ENCODE data around the gene HS3ST3B1.
A peak's percentile ranks its signal among the peaks of the same experiment; 100 is the strongest.

The HS3ST3B1 gene
- total RNA-seq = 0.41 to 221 (median 4.7) reads per million in 17 experiments

DNA sequence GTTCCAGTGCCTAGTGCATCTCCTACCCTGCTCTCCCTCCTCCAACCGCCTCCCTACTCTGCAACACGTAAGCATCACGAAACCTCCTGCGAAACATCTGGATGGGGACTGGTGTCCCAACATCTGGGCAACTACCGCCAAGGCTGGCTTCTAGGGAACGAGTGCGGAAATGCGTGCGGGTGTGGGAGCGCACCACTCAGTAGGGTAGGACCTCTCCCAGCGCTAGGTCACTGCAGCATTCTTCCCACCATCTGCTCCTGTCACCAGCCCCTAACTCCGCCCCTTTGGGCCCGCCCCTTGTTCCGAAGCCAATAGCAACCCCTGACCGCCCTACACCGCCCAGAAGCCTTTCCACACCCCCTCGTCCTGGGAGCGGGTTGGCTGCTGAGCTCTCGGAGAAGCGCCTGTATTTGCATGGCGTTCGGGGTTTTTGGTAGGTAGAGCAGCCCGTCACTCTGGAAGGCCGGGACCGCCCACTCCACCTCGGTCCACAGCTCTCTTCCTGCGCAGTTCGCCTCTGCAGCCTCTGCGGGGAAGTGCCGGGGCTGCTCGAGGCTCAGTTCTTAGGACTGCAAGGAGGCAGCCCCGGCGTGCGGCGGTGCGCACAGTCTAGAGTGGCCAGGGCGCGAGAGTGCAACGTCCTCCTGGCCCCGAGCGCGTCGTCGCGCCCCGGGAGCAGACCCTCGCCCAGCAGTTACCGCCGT, at the start of gene HS3ST3B1:
Gene HS3ST3B1 (plus strand): TSS at position 507 of the 704 bp plus-strand sequence. CDS start 438 bp downstream, outside the sequence.
- peak; percentile 97 to 99 (median 99) for DNase-seq

DNA sequence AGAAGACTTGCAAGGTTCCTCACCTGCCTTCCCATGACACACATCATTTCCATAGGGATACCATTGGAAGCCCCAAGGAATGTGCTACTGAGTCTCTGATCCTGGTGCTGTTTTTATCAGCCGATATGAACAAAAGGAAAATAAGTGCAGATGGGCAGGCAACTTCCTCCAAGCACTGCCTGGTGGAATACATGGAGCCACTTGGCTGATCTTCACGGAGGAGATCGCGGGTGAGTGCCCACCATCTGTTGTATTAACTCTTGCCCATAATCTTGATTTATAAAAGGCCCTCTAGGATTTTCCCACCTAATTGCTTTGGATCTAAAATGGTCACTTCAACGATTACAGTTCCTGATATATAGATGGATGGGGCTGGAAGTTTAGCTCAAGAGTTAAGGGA, 39.5 kb upstream of the HS3ST3B1 start:
- no peak for DNase-seq

DNA sequence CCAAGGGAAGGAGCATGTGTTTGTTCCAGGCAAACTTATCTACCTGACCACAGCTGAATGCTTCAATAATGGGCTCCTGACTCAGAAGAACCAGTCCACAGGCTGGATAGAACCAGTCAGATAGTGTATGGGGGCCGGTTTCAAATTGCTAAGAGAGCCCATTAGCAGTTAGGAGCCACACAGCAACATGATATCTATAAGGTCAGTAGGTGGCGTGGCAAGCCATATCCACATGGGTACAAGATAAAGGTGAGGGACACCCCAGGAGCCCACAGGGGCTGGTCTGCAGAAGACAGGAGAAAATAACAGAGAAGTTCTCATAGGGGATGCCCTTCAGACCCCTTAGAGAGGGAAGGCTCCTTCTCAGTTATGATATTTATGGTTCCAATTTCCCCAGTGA, 32.6 kb upstream of the HS3ST3B1 start:
- peak in 1 of 4 experiments; percentile 6 for DNase-seq

DNA sequence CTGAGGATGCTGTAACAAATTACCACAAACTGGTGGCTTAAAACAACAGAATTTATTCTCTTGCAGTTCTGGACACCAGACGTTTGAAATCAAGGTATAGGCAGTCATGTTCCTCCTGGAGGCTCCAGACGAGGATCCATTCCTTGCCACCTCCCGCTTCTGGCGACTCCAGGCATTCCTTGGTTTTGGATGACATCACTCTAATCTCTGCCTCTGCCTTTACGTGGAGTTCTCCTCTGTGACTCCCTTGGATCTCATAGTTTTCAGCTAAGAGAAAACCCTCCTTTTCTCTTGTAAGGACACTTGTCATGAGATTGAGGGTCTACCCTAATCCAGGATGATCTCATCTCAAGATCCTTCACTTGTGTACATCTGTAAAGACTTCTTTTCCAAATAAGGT, 31.4 kb upstream of the HS3ST3B1 start:
- DNase-seq = no peak

DNA sequence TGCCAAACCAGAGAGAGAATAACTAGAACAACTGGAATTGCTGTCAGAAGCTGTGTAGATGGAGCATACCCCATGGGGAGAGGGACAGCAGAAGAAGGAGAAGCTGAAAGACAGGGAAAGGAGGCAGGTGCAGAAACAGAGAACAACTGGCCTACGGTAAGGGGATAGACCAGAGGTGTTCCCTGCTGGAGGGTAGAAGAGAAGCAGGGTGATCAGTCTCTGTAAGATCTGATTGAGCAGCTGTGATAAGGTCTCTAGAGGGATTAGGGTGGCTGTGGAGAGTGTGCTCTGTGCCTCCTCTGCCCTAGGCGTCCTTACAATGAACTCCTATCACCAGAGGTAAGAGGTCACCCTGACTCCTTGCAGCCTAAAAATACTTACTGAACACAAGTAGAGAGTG, 30.4 kb upstream of the HS3ST3B1 start:
- DNase-seq = no peak

DNA sequence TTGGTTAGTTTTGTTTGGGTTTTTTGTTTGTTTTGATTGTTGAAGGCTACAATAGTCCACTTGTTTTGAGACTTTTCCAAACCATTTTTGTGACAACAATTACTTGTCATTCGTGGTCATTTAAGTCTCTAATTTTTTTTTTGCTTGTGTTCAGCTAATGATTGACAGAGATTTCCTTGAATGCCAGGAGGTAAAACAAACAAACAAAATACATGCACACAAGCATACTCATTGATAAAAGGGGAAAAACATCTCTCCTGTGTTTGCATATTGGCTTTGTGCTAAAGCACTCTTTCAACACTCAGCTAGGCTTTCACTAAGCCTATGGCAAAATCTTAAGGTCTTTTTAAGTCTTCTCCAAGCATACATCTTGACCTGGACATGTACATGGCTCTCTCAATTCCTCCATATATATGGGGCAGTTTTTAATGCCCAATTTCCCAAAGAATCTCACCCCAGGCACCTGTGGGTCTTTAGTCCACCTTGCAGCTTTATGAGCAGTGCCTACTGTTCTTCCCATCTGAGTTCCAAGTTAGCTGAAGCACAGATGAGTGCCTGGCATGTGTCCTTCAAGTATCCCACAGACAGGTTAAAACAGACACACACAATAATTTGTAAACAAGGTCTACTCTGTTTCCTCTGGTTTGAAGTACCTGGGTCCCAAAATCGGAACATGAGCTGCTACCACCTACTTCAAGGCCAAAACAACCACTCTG, 24.2 kb upstream of the HS3ST3B1 start:
- no peak for DNase-seq

DNA sequence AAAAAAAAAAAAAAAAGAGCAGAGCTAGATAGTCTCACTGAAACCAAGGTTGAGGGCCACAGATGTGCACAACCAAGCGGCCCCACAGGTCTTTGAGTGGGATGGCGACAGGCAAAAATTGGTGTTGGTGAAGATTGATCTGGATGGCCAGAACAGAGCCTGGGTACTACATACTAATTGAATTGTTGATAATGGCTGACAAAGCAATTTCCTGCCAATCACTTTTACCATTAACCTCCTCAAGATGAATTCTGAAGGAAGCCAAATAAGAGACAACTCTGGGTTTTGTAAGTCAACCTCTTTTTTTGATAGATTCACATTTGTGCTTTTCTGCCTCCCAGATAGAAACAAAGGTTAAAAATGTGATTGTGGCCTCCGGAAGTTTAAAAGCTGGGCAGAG, 19.4 kb upstream of the HS3ST3B1 start:
- DNase-seq = no peak

DNA sequence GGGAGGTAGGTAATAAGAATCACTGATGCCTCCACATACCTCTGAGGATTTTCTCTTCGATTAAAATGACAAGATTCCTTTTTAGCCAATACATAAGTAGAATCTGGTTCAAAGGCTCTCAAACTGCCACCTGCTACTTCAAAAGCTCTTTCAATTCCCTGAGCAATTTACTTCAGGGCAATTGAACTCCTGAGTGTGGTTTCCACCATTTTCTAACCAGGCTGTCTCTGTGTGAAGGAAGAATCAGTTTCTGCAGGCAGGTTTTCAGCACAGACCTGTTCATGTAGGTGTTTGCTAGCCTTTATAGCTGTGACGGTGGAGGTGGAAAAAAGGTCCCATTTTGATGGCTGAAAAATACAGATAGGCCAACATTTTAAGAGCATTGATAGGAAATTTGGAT, 18.2 kb upstream of the HS3ST3B1 start:
- no peak for DNase-seq

DNA sequence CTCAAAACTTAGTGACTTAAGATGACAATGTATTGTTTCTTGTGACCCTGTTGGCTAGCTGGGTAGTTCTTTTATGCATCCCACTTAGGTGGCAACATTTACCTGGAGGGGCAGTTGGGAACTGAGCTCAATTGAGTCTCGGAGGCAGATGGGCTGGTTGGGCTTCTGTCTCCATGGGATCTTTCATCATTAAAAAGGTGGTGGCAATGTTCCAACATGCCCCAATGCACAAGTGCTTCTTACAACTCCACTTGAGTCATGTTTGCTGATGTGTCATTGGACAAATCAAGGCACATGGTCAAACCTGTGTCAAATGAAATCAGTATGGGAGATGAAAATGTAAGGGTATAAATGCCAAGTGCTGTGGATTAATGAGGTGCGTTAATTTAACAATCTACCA, 11.7 kb upstream of the HS3ST3B1 start:
- DNase-seq = no peak

DNA sequence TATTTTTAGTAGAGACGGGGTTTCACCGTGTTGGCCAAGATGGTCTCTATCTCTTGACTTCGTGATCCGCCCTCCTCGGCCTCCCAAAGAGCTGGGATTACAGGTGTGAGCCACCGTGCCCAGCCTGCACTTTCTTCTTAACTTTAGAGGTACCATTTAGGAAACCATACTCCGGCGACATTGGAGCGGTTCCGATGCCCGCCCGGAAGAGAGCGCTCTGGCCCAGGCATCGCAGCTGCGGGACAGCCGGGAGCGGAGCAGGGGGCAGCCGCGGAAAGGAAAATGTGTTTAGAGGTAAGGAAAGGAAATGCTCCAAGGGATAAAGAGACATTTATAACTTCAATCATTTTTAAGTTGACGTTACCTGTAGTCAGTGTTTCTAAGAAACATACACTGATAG, 6.0 kb upstream of the HS3ST3B1 start:
- DNase-seq = peak in 2 of 4 experiments; percentile 27 to 40

DNA sequence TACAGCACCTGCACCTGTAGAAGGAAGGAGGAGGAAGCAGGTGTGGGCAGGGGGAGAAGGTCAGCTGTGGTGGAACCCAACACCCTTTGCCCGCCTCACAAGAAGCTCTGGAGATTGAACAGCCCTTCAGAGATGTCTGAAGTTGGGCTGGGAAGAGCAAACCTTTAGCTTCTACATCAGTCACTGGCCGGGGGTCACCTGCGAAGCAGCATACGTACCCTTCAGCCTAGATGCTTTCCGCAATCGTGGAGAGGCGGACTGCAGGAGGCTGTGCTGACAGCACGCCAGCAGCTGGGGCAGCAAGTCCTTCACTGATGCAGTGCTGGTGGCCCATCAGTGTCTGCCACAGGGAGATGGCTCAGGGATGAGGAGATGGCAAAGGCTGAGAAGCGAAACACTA, 5.2 kb upstream of the HS3ST3B1 start:
- no peak for DNase-seq

DNA sequence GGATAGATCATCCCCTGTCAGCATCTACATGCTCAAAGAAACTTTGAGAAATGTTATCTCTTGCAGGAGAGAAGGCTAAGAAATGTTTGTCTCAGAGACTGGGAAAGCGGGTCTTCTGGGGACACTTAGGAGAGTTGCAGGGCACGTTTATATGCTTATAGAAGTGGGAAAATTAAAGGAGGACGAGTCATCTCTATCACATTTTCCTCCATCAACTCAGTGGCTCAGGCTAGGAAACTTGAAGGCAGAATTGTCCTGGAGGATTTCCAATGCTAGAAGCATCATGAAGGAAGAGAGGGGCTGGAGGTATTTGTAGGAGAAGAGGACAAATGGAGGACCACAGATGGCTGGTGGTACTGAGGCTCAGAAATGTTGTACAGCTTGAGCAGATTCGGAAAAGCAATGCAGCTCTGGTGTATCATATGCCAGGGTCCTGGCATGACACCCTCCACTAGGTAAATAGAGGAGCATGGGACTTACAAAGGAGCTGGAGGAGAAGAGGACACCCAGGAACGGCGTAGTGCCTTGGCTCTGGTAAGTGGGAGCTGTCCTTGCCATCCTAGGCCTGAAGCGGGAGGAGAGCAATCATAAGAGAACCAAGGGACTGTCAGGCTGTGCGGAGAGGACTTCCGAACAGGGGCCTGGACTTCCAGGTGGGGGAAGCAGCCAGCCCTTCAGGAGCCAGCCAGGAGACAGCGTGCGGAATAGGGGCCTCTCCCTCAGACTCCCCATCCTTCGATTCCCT, 4.5 kb upstream of the HS3ST3B1 start:
- DNase-seq = no peak

DNA sequence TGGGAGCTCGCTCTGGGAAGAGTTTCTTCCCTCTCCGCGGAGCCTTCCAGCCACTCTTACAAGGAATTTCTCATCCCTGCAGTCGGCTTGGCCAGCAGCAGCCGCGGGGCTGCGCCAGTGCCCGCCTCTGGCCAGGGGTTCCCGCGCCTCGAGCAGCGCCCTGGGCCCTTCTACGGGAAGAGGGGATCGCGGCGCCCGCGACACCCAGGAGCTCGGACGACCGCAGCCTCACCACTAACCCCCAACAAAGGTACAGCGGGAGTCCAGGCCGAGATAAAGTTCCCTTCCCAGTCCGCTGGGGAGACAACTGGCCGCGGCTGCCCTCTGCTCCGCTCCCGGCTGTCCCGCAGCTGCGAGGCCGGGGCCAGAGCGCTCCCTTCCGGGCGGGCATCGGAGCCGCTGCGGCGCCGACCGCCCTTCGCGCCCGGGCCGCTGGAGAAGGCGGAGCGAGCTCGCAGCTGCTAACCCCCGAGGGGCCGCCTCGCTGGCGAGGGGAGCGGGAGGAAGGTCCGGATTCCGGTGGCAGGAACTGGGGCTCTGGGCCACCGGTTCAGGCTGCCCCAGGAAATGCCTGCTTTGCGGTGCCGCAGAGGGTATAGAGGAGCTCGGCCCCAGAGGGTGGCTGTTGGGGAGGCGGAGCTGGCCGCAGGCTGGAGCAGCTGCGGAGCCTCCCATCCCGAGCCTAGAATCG, 3.6 kb upstream of the HS3ST3B1 start:
- peak; percentile 36 to 83 (median 58) for DNase-seq

DNA sequence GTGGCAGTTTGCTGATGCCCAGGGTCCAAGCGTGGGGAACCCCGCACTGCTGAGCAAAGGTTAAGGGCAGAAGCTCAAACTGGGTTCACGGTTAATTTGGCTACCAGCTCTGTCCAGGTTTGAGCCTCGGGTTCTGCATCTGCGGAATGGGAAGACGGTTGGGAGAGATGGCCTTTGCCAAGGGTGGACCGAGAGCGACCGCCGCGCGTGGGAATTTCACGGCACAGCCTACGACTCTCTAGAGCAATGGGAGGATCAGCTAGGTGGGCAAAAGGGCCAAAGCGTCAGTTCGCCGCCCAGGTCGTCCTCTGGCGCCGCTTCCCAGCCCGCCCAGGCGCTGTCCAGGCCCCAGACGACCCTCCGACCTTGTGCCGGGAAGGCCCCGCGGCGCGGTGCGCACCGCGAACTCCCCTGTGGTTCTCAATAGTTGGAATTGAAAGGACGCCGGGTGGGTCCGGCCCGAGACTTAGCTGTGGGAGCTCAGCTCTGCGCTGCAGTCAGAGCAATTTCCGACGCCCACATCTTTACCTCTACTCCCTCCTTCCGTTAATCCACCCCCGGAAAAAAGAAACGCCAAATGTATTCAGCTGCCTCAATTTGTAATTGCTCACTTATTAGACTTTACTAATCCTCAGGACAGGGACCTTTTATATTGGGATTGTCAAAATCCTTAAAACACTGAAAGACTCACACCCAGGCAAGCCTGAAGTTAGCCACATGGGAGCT, 2.5 kb upstream of the HS3ST3B1 start:
- DNase-seq = no peak

DNA sequence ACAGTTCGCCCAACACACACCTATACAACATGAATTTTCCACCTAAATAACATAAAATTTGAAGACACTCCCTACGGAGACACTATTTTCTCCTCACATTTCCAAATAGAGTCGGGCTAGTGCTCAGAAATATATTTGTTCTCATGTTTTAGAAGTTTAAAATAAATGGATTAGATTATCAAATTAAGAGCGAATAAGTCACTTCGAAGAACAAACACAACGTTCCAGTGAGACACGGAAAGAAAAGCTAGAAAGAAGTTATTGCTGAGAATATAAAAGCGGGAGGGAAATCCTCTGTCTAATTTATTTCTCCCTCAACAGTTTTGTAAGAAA, 2.0 kb upstream of the HS3ST3B1 start:
- no peak for DNase-seq

DNA sequence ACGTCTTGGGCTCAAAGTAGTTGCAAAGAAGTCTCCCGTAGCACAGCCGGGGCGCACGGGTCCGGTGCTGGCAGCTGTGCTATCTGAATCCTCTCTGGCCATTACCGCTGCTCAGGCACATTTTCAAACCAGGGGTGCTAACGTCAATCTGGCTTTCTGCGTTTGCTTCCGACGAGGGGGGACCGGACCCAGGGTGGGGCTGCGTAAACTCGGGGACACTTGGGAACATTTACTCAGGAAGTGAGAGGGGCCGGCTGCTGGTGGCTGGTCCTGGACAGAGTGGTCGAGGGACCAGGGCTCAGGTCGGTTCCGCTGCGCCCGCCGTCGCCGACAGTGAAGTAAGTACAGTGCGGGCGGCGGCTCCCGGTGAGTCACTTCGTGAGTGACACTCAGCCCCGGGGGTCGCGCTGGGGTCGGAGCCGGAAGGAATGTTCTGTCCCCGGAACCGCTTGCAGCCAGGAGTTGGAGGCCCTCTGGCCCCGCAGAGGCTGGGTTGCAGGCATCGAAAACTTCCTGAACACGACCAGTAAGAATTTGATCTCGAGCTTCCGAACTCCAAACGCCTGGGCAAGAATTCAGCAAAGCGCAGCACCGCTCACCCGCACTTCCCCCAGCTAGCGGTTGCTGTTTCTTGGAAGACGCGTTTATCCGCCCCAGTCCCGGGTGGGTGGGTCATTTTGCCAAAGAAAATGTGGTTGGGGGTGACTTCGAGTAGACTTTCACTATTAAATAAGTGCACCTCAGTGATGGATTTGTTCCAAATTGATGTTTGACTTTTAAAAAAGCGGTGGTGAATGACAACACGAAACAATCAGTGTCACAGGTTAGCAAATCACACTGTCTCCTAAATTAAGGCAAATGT, 1.4 kb upstream of the HS3ST3B1 start:
- peak in 3 of 4 experiments; percentile 27 to 53 (median 38) for DNase-seq

DNA sequence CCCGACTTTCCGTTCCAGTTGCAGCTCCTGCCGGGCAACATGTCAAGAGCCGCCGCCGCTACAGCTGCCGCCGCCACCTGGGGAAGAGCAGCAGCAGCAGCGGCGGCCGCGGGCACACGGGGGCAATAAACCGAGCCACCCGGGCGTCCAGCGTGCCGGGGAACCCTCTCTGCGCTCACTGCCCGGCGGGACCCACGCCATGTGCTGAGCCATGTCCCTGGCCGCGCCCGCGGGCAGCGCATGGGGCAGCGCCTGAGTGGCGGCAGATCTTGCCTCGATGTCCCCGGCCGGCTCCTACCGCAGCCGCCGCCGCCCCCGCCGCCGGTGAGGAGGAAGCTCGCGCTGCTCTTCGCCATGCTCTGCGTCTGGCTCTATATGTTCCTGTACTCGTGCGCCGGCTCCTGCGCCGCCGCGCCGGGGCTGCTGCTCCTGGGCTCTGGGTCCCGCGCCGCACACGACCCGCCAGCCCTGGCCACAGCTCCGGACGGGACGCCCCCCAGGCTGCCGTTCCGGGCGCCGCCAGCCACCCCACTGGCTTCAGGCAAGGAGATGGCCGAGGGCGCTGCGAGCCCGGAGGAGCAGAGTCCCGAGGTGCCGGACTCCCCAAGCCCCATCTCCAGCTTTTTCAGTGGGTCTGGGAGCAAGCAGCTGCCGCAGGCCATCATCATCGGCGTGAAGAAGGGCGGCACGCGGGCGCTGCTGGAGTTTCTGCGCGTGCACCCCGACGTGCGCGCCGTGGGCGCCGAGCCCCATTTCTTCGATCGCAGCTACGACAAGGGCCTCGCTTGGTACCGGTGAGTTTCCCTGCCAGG, 604 bp downstream of the HS3ST3B1 start:
- peak; percentile 15 to 73 (median 38) for DNase-seq

DNA sequence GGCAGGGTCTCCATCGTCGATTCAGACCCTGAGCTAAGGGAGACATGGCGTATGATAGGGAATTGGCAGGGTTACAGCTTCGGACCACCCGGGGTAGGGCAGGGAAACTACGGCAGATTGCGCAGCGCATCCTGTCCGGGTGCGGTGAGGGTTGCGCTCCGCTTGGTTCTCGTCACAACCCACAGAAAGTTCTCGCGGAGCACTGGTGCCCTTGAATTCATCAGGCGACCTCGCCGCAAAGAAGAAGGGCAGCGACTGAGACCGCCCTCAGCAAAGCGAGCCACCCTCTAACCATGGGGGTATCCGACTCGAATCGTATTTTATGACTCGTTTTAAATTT, 1.2 kb downstream of the HS3ST3B1 start:
- peak; percentile 31 to 62 (median 49) for DNase-seq

DNA sequence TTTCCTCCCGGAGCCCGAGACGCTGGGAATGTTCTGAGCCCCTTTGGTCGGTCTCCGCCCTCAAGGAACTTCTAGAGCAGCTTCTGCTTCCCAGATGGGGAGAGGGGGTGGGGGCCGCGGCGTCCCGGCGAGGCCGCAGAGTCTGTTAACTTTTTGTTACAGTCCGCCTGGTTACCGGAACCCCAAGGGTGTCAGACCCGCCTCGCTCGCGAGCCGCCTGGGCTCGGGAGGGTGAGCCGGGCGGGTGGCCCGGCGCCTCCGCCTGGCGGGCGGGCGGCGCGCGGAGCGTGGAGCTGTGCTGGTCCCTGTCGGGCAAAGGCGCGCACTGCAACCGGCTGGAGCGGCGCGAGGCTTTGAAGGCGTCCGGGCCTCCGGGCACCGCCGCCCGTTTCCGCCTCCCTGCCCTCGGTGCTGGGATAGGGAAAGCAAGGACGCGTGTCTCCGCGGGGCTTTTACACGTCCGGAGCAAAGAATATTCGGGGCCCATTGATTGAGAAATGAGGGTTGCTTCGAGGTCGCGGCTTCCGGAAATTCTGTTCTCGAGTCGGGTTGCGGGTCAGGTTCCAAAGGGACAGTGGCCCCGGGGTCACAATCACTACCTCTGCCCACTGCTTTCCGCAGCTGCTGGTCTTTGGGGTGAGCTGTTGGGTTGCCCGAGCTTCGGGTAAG, 1.7 kb downstream of the HS3ST3B1 start:
- DNase-seq = peak; percentile 85 to 96 (median 90)
